ENCODE data around the gene FSTL4. TPM values are rescaled to one million over a fixed set of nuclear protein-coding genes. Genes with fewer than 3 reads are reported as not detected.

FSTL4 gene
- total and polyA plus RNA-seq, 2 experiments from 2014 or later = 0.47 to 0.74 TPM

- H3K27me3 ChIP-seq = no peaks in the 10 kb centered on the region
- H3K4me1 ChIP-seq (ENCODE audit: insufficient read depth) = no peaks in the 10 kb centered on the region
- no peaks in the 10 kb centered on the region for H3K9me2 ChIP-seq (replicated peaks; ENCODE audit: insufficient read depth)
- WGBS (ENCODE audit: low lambda C conversion rate, missing lambda C conversion rate) = 82% methylated on average over 4 of the region's 4 CpGs
- no peaks in the 10 kb centered on the region for H3K9me3 ChIP-seq (ENCODE audit: low read depth)
- no peak overlapping the region for H3K4me2 ChIP-seq
- no peaks in the 10 kb centered on the region for H3K79me2 ChIP-seq
- no peak overlapping the region for H3K4me3 ChIP-seq
- TF ChIP-seq, protein P1, sequence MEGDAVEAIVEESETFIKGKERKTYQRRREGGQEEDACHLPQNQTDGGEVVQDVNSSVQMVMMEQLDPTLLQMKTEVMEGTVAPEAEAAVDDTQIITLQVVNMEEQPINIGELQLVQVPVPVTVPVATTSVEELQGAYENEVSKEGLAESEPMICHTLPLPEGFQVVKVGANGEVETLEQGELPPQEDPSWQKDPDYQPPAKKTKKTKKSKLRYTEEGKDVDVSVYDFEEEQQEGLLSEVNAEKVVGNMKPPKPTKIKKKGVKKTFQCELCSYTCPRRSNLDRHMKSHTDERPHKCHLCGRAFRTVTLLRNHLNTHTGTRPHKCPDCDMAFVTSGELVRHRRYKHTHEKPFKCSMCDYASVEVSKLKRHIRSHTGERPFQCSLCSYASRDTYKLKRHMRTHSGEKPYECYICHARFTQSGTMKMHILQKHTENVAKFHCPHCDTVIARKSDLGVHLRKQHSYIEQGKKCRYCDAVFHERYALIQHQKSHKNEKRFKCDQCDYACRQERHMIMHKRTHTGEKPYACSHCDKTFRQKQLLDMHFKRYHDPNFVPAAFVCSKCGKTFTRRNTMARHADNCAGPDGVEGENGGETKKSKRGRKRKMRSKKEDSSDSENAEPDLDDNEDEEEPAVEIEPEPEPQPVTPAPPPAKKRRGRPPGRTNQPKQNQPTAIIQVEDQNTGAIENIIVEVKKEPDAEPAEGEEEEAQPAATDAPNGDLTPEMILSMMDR (IDR thresholded peaks at IDR 0.05; ENCODE audit: poor library complexity) = no peak
- no peak for TF ChIP-seq EZH2phosphoT487 (IDR thresholded peaks at IDR 0.05; ENCODE audit: low read depth, severe bottlenecking, unreplicated experiment)
- H4K20me1 ChIP-seq (ENCODE audit: insufficient read depth, poor library complexity, severe bottlenecking) = no peaks in the 10 kb centered on the region
- no peak for DNase-seq (ENCODE audit: low spot score)
- H3K36me3 ChIP-seq (replicated peaks; ENCODE audit: insufficient read depth, low read depth) = no peaks in the 10 kb centered on the region
- H2AFZ ChIP-seq = no peak overlapping the region
- H3K27ac ChIP-seq = no peak overlapping the region
Observed at GRCh38 chr5:133533541-133533940, 78.8 kb downstream of the FSTL4 start.

- no peaks in the 10 kb centered on the region for H3K9me3 ChIP-seq (ENCODE audit: low read depth)
- WGBS (ENCODE audit: low lambda C conversion rate, missing lambda C conversion rate) = 49% methylated on average over 4 of the region's 4 CpGs
- H3K36me3 ChIP-seq (replicated peaks; ENCODE audit: insufficient read depth, low read depth) = no peaks in the 10 kb centered on the region
- TF ChIP-seq EZH2phosphoT487 (IDR thresholded peaks at IDR 0.05; ENCODE audit: low read depth, severe bottlenecking, unreplicated experiment) (no peak), EZH2 (IDR thresholded peaks at IDR 0.05; ENCODE audit: borderline replicate concordance) (no peak)
- TF ChIP-seq, protein P1 (IDR thresholded peaks at IDR 0.05; ENCODE audit: poor library complexity) = no peak
- no peaks in the 10 kb centered on the region for H4K20me1 ChIP-seq (ENCODE audit: insufficient read depth, poor library complexity, severe bottlenecking)
- no peak overlapping the region for H3K27ac ChIP-seq
- no peaks in the 10 kb centered on the region for H3K27me3 ChIP-seq
- H3K4me1 ChIP-seq (ENCODE audit: insufficient read depth) = no peaks in the 10 kb centered on the region
- no peak overlapping the region for H3K4me2 ChIP-seq
- no peak for DNase-seq (ENCODE audit: low spot score)
- H3K79me2 ChIP-seq = no peaks in the 10 kb centered on the region
- no peak overlapping the region for H3K4me3 ChIP-seq
- H3K9me2 ChIP-seq (replicated peaks; ENCODE audit: insufficient read depth) = no peaks in the 10 kb centered on the region
- no peak overlapping the region for H2AFZ ChIP-seq
Observed at GRCh38 chr5:133531594-133531993, 80.7 kb downstream of the FSTL4 start.

DNA sequence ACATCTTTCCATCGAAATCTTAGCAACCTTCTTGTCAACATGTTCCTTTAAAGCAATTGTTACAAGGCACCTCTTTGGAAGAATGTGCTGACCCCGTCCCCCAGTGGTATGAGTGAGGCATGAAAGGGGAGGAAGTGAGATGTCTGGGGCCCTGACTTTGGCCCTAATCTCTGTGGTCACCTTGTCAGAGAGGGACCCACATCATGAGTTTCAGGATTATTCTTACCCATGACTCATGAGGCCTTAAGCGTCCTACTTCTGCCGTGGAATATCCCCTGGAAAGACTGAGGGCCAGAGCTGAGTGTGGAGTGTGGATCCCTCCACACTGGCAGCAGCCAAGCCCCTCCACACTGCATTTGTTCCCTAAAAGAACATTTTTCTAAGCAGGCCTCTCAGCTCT, 81.2 kb downstream of the FSTL4 start:
- H3K4me2 ChIP-seq = no peak overlapping the region
- H3K79me2 ChIP-seq = no peaks in the 10 kb centered on the region
- 91% methylated on average over 4 of the region's 4 CpGs for WGBS (ENCODE audit: low lambda C conversion rate, missing lambda C conversion rate)
- H3K36me3 ChIP-seq (replicated peaks; ENCODE audit: insufficient read depth, low read depth) = no peaks in the 10 kb centered on the region
- H3K4me1 ChIP-seq (ENCODE audit: insufficient read depth) = no peaks in the 10 kb centered on the region
- no peak overlapping the region for H3K27ac ChIP-seq
- DNase-seq (ENCODE audit: low spot score) = no peak
- H3K27me3 ChIP-seq = no peaks in the 10 kb centered on the region
- no peaks in the 10 kb centered on the region for H3K9me2 ChIP-seq (replicated peaks; ENCODE audit: insufficient read depth)
- no peak overlapping the region for H2AFZ ChIP-seq
- no peaks in the 10 kb centered on the region for H4K20me1 ChIP-seq (ENCODE audit: insufficient read depth, poor library complexity, severe bottlenecking)
- no peak overlapping the region for H3K4me3 ChIP-seq
- no peaks in the 10 kb centered on the region for H3K9me3 ChIP-seq (ENCODE audit: low read depth)
- TF ChIP-seq EZH2 (IDR thresholded peaks at IDR 0.05; ENCODE audit: borderline replicate concordance) (no peak), EZH2phosphoT487 (IDR thresholded peaks at IDR 0.05; ENCODE audit: low read depth, severe bottlenecking, unreplicated experiment) (no peak)
- TF ChIP-seq, protein P1 (IDR thresholded peaks at IDR 0.05; ENCODE audit: poor library complexity) = no peak

GRCh38 chr5:133530270-133530669, 82.1 kb downstream of the FSTL4 start:
- Histone ChIP-seq H3K27ac (no peak overlapping the region), H3K27me3 (no peaks in the 10 kb centered on the region), H3K4me3 (no peak overlapping the region), H3K4me1 (ENCODE audit: insufficient read depth) (no peaks in the 10 kb centered on the region), H2AFZ (no peak overlapping the region), H3K79me2 (no peaks in the 10 kb centered on the region), H3K9me2 (replicated peaks; ENCODE audit: insufficient read depth) (no peaks in the 10 kb centered on the region), H3K9me3 (ENCODE audit: low read depth) (no peaks in the 10 kb centered on the region), H3K36me3 (replicated peaks; ENCODE audit: insufficient read depth, low read depth) (no peaks in the 10 kb centered on the region), H4K20me1 (ENCODE audit: insufficient read depth, poor library complexity, severe bottlenecking) (no peaks in the 10 kb centered on the region), H3K4me2 (no peak overlapping the region)
- TF ChIP-seq EZH2phosphoT487 (IDR thresholded peaks at IDR 0.05; ENCODE audit: low read depth, severe bottlenecking, unreplicated experiment) (no peak), EZH2 (IDR thresholded peaks at IDR 0.05; ENCODE audit: borderline replicate concordance) (no peak)
- TF ChIP-seq, protein P1 (IDR thresholded peaks at IDR 0.05; ENCODE audit: poor library complexity) = no peak
- no peak for DNase-seq (ENCODE audit: low spot score)
- WGBS (ENCODE audit: low lambda C conversion rate, missing lambda C conversion rate) = 66% methylated on average over 6 of the region's 6 CpGs
